CD4-positive, alpha-beta memory T cell (primary cell): Measurements from ENCODE around the gene MATK. TPM values are rescaled to one million over a fixed set of nuclear protein-coding genes. Genes with fewer than 3 reads are reported as not detected.

Source experiments
- CTCF ChIA-PET: fragments of 350-600 bp; sonication (Branson Sonifier 250); formaldehyde crosslinking; loops from one replicate; lab custom pipeline; 2021; ENCODE audit warnings: inconsistent platforms; ENCODE audit not compliant: partially characterized antibody; lab: Charles Lee
- POLR2A ChIA-PET: fragments of 350-600 bp; sonication (Branson Sonifier 250); formaldehyde crosslinking; loops from one replicate; lab custom pipeline; 2021; ENCODE audit not compliant: partially characterized antibody; lab: Charles Lee
- DNase-seq, 5 donors: peaks; one replicate each; pipeline versions ENCODE4 v3.0.0 to v3.0.0-alpha.2; 2020 to 2022; ENCODE audit warnings: mixed read lengths in 1 of 5
- H3K27ac ChIP-seq: one replicate; pipeline ENCODE4 v1.7.0; 2013; ENCODE audit warnings: low read depth, low read length
- H3K27me3 ChIP-seq: 2 replicates; pipeline ENCODE4 v1.7.0; 2013; ENCODE audit warnings: mild to moderate bottlenecking, low read length, moderate library complexity; ENCODE audit not compliant: insufficient read depth
- H3K36me3 ChIP-seq: 2 replicates; pipeline ENCODE4 v1.7.0; 2013; ENCODE audit warnings: mild to moderate bottlenecking, low read length, moderate library complexity; ENCODE audit not compliant: insufficient read depth
- H3K4me1 ChIP-seq: 2 replicates; pipeline ENCODE4 v1.7.0; 2013; ENCODE audit warnings: mild to moderate bottlenecking, low read length, moderate library complexity; ENCODE audit not compliant: insufficient read depth
- H3K4me3 ChIP-seq, 2 donors: one replicate each; pipeline ENCODE4 v1.7.0; 2013; ENCODE audit warnings: low read length in 2 of 2, mild to moderate bottlenecking in 1 of 2
- H3K9me3 ChIP-seq, 2 donors: one replicate each; pipeline ENCODE4 v1.7.0; 2013; ENCODE audit warnings: low read length in 2 of 2, control low read depth in 1 of 2; ENCODE audit not compliant: control insufficient read depth in 1 of 2
- H3K27ac Mint-ChIP-seq, 7 donors: one replicate each; pipeline ENCODE4 v1.8.0; 2020 to 2021; ENCODE audit warnings: mixed read lengths in 7 of 7, mild to moderate bottlenecking in 6 of 7, inconsistent platforms in 3 of 7, moderate library complexity in 3 of 7
- H3K27me3 Mint-ChIP-seq, 2 donors: one replicate each; pipeline ENCODE4 v1.8.0; 2020 to 2021; ENCODE audit warnings: mixed read lengths in 2 of 2
- H3K36me3 Mint-ChIP-seq, 2 donors: one replicate each; pipeline ENCODE4 v1.8.0; 2020 to 2021; ENCODE audit warnings: mixed read lengths in 2 of 2, inconsistent platforms in 1 of 2, mild to moderate bottlenecking in 1 of 2
- H3K4me1 Mint-ChIP-seq, 4 donors: one replicate each; pipeline ENCODE4 v1.8.0; 2020 to 2021; ENCODE audit warnings: mixed read lengths in 4 of 4, mild to moderate bottlenecking in 1 of 4
- H3K4me3 Mint-ChIP-seq, 8 donors: one replicate each; pipeline ENCODE4 v1.8.0; 2020 to 2021; ENCODE audit warnings: mixed read lengths in 8 of 8, mild to moderate bottlenecking in 7 of 8, moderate library complexity in 6 of 8, inconsistent platforms in 3 of 8
- H3K9me3 Mint-ChIP-seq, 8 donors: one replicate each; pipeline ENCODE4 v1.8.0; 2020 to 2021; ENCODE audit warnings: mixed read lengths in 8 of 8, mild to moderate bottlenecking in 5 of 8, inconsistent platforms in 3 of 8, moderate library complexity in 1 of 8
- intact Hi-C: fragments of 100-400 bp; cut with micrococcal nuclease; formaldehyde crosslinking; loops from one replicate; pipeline ENCODE4 v1.15.1; 2023
- polyA plus RNA-seq, 2 donors: library from polyadenylated mRNA; unstranded; fragments of 300-500 nt; fragmentation: Illumina TruSeq; gene quantifications; one replicate each; pipeline ENCODE4 v1.2.3, GENCODE V29; 2021
- total RNA-seq, 2 experiments: library from RNA; stranded (reverse); gene quantifications; one replicate each; pipeline ENCODE4 v1.2.3, GENCODE V29; 2021

The MATK gene
- total and polyA plus RNA-seq, 4 experiments from 2014 or later = 7.2 to 27.7 (median 14.5) TPM

GRCh38 chr19:3792114-3792513, 5.9 kb upstream of the MATK start:
- no peak overlapping the region for H3K4me3 Mint-ChIP-seq

GRCh38 chr19:3790941-3791340, 4.8 kb upstream of the MATK start:
- DNase-seq = no peak
- peaks cover 0 to 4% of the 10 kb centered on the region in 2 donors for H3K36me3 Mint-ChIP-seq
- CTCF ChIA-PET = no interaction called here

More at GRCh38 chr19:3792114-3792513, 5.9 kb upstream of the MATK start:
- POLR2A ChIA-PET = no interaction called here
- peaks cover 0 to 6% of the 10 kb centered on the region in 2 donors for H3K9me3 ChIP-seq
- Mint-ChIP-seq H3K4me1 (peaks cover 0 to 13% (median 10%) of the 10 kb centered on the region in 4 donors), H3K36me3 (peaks cover 3 to 7% of the 10 kb centered on the region in 2 donors), H3K27ac (no peak overlapping the region), H3K9me3 (peaks cover 0 to 14% (median 8%) of the 10 kb centered on the region in 8 donors), H3K27me3 (no peaks in the 10 kb centered on the region)
- no peaks in the 10 kb centered on the region for H3K27me3 ChIP-seq
- no peaks in the 10 kb centered on the region for H3K4me1 ChIP-seq
- no peak overlapping the region for H3K4me3 ChIP-seq
- H3K27ac ChIP-seq = no peak overlapping the region
- DNase-seq = no peak
- intact Hi-C loops = no loop called here
- CTCF ChIA-PET = no interaction called here
- H3K36me3 ChIP-seq = no peaks in the 10 kb centered on the region

GRCh38 chr19:3790209-3790734, 4.1 kb upstream of the MATK start:
- no peaks in the 10 kb centered on the region for H3K27me3 Mint-ChIP-seq
- ChIA-PET CTCF (no interaction called here), POLR2A (interaction anchor here (1.1 to 1.3 kb wide), 2 partner anchors 22 to 28 kb away, joined by 3 read pairs; no protein-coding TSS in a partner anchor)
- Histone ChIP-seq H3K27me3 (no peaks in the 10 kb centered on the region), H3K36me3 (no peaks in the 10 kb centered on the region), H3K4me1 (peaks cover 6% of the 10 kb centered on the region), H3K9me3 (no peaks in the 10 kb centered on the region), H3K27ac (no peak overlapping the region), H3K4me3 (no peak overlapping the region)
- no peak overlapping the region for H3K4me3 Mint-ChIP-seq
- DNase-seq = no peak
- intact Hi-C loops = no loop called here
- H3K9me3 Mint-ChIP-seq = peaks cover 0 to 8% (median under 1%) of the 10 kb centered on the region in 8 donors
- H3K36me3 Mint-ChIP-seq = peaks cover 0 to 4% of the 10 kb centered on the region in 2 donors
- peaks cover 4 to 12% (median 9%) of the 10 kb centered on the region in 4 donors for H3K4me1 Mint-ChIP-seq
- no peak overlapping the region for H3K27ac Mint-ChIP-seq

More at GRCh38 chr19:3790941-3791340, 4.8 kb upstream of the MATK start:
- no peaks in the 10 kb centered on the region for H3K27me3 Mint-ChIP-seq
- H3K27me3 ChIP-seq = no peaks in the 10 kb centered on the region
- POLR2A ChIA-PET = interaction anchor here (1.3 kb wide), 1 partner anchor 28 kb away, joined by 3 read pairs; no protein-coding TSS in a partner anchor
- no peaks in the 10 kb centered on the region for H3K36me3 ChIP-seq
- H3K27ac ChIP-seq = no peak overlapping the region
- intact Hi-C loops = no loop called here
- H3K4me3 Mint-ChIP-seq = no peak overlapping the region
- H3K9me3 ChIP-seq = no peaks in the 10 kb centered on the region
- peaks cover 6% of the 10 kb centered on the region for H3K4me1 ChIP-seq
- H3K9me3 Mint-ChIP-seq = peaks cover 0 to 8% (median under 1%) of the 10 kb centered on the region in 8 donors
- H3K4me3 ChIP-seq = no peak overlapping the region
- peaks cover 2 to 11% (median 8%) of the 10 kb centered on the region in 4 donors for H3K4me1 Mint-ChIP-seq
- no peak overlapping the region for H3K27ac Mint-ChIP-seq

DNA sequence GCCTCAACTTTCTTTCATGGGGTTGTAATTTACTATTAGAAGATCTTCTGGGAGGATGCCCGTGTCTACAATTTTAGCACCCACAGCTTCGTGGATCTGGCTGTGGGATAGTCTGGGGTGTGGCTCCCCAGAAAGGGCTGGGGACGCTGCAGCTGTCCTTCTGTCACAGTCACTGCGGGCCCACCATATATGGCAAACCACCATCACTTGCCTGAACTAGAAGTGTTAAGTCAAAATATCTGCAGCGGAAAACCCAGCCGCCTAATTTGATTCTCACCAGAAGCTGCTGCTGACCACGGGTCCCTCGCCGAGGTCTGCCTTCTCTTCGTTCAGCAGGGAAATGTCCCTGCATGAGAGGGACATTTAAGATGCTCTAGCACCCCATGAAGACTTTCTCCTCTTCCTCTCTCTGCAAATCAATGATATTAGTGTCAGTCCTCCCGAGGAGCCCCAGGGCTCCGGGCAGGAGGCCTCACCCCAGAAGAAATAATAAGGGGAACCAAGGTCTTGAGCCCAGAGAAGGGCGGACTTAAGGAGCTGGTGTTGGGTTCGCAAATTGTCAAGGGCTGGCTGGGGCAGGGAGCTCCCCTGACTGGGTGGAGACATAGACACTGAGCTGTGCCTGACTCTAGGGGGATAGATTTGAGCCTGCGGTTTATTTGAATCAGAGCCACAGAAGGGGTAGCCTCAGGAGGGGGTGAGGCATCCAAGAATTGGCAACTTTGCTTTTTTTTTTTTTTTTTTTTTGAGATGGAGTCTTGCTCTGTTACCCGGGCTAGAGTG, 3.0 kb upstream of the MATK start:
- Histone ChIP-seq H3K9me3 (no peaks in the 10 kb centered on the region), H3K27me3 (no peaks in the 10 kb centered on the region), H3K4me1 (peaks cover 6% of the 10 kb centered on the region), H3K36me3 (no peaks in the 10 kb centered on the region), H3K27ac (no peak overlapping the region), H3K4me3 (no peak overlapping the region)
- intact Hi-C loops = no loop called here
- Mint-ChIP-seq H3K4me1 (peaks cover 7 to 18% (median 10%) of the 10 kb centered on the region in 4 donors), H3K27ac (peak overlapping the region in 4 of 7 donors; percentile 25 to 78 (median 50)), H3K27me3 (no peaks in the 10 kb centered on the region), H3K36me3 (peaks cover 0 to 4% of the 10 kb centered on the region in 2 donors), H3K9me3 (peaks cover 0 to 8% (median under 1%) of the 10 kb centered on the region in 8 donors), H3K4me3 (peak overlapping the region in 3 of 8 donors; percentile 9 to 72 (median 21))
- ChIA-PET CTCF (interaction anchor here (0.9 kb wide), 1 partner anchor 33 kb away, joined by 3 read pairs; no protein-coding TSS in a partner anchor), POLR2A (interaction anchor here (0.6 to 1.1 kb wide), 5 partner anchors 23 to 401 kb away, joined by 3 to 7 read pairs (median 3); partner anchors contain the start of gene MRPL54)
- DNase-seq = no peak

- H3K4me1 Mint-ChIP-seq = peaks cover 7 to 19% (median 16%) of the 10 kb centered on the region in 4 donors
- CTCF ChIA-PET = no interaction called here
- H3K27me3 Mint-ChIP-seq = no peaks in the 10 kb centered on the region
- H3K27ac Mint-ChIP-seq = peak overlapping the region in 3 of 7 donors; percentile 52 to 88 (median 59)
- H3K4me3 Mint-ChIP-seq = peak overlapping the region; percentile 82 to 85 (median 83)
- POLR2A ChIA-PET = interaction anchor here (1.4 to 2.1 kb wide), 2 partner anchors 23 to 36 kb away, joined by 4 to 8 read pairs; partner anchors contain the start of gene MRPL54
- Histone ChIP-seq H3K27me3 (no peaks in the 10 kb centered on the region), H3K4me3 (peak overlapping the region; percentile 23 to 36), H3K27ac (peak overlapping the region; percentile 31), H3K36me3 (no peaks in the 10 kb centered on the region), H3K4me1 (peaks cover 6% of the 10 kb centered on the region), H3K9me3 (peaks cover 0 to 17% of the 10 kb centered on the region in 2 donors)
- peak in 3 of 5 donors; percentile 15 to 30 (median 24) for DNase-seq
- H3K36me3 Mint-ChIP-seq = peaks cover 14 to 20% of the 10 kb centered on the region in 2 donors
- intact Hi-C loops = loop anchor here (1.0 kb wide), 1 partner anchor 37 kb away; no protein-coding TSS in a partner anchor
- peaks cover 2 to 23% (median 19%) of the 10 kb centered on the region in 8 donors for H3K9me3 Mint-ChIP-seq
These were observed 687 bp downstream of the MATK start for GRCh38 chr19:3785451-3785937.

- Histone ChIP-seq H3K36me3 (no peaks in the 10 kb centered on the region), H3K9me3 (peaks cover 0 to 17% of the 10 kb centered on the region in 2 donors), H3K27me3 (no peaks in the 10 kb centered on the region), H3K27ac (no peak overlapping the region), H3K4me3 (peak overlapping the region in 1 of 2 donors; percentile 23), H3K4me1 (peaks cover 6% of the 10 kb centered on the region)
- no peak for DNase-seq
- intact Hi-C loops = loop anchor here (1.0 kb wide), 1 partner anchor 37 kb away; no protein-coding TSS in a partner anchor
- Mint-ChIP-seq H3K27ac (peak overlapping the region in 5 of 7 donors; percentile 31 to 75 (median 52)), H3K4me1 (peaks cover 6 to 19% (median 16%) of the 10 kb centered on the region in 4 donors), H3K27me3 (no peaks in the 10 kb centered on the region), H3K9me3 (peaks cover 2 to 26% (median 19%) of the 10 kb centered on the region in 8 donors), H3K4me3 (peak overlapping the region; percentile 82 to 85 (median 83)), H3K36me3 (peaks cover 14 to 20% of the 10 kb centered on the region in 2 donors)
- ChIA-PET CTCF (no interaction called here), POLR2A (interaction anchor here (1.4 to 2.1 kb wide), 2 partner anchors 22 to 37 kb away, joined by 4 to 8 read pairs; partner anchors contain the start of gene MRPL54)
These were observed 1.4 kb downstream of the MATK start for GRCh38 chr19:3784607-3785450.
